GM15510 (cell line): ENCODE measurements around the gene PLXNC1.

ENCODE experiments used
- POLR2A ChIP-seq: IDR thresholded peaks from 3 replicates; pipeline ENCODE4 v1.6.1; 2011; ENCODE audit warnings: borderline replicate concordance; ENCODE audit not compliant: insufficient read length; ENCODE audit errors: extremely low read depth

PLXNC1 gene

DNA sequence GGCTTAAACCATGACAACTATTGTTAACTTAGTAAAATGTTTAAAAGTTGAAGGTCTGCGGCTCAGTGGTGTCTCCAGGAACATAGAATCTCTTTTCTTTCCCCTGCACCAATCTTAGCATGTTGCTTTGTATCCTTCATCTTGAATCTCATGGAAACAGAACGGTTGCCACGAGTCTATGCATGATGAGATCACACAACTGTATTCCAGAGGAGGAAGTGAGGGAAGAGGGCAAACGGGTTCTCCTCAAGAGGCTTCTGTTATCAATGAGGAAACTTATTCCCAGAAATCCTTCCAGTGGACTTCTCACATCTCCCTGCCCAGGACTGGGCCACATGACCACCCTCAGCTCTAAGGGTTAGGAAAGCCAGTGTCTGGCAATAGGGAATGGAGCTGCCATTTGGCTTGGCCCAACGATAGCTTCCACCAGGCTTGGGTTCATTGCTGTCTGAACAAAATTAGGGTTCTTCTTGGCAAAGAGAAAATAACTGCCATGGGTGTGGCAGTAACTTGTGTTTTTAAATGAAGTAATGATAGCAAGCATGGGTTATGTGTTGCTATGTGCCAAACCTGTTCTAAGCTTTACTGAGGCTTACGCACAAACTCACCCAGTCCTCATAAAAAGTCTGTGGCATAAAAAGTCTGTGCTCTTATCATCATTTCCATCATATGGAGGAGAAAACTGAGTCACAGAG lies 17.4 kb downstream of the PLXNC1 start:
- no peak for TF ChIP-seq POLR2A

DNA sequence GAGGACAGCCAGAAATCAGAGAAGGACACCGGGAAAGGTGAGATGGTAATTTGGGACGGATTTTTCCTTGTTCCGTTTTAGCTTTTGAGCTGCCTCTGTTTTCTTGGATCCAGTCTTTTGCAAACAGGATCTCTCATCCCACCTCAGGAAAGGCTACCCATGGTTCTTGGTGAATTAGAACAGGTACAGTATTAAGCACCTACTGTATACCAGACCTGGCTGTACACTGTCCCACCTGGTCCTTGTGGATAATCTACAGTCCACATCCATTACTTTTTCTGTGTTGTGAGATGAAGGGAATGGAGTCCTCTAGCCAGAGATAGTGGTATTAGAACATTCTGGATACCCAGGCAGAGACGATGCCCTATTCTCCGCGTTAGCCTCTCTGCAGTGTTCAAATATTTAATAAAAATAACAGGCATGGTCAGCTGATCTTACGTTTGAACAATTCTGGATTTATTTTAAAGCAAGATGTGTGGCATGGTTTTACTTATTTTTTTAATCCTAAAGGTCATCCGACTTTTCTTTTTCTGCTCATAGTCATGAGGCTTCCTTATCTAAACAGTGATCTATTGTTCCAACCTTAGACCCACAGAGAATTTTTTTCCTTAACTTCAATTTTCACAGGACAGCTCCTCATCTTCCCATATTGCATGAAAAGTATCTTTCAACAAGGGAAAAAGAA lies 18.8 kb downstream of the PLXNC1 start:
- TF ChIP-seq POLR2A: no peak

DNA sequence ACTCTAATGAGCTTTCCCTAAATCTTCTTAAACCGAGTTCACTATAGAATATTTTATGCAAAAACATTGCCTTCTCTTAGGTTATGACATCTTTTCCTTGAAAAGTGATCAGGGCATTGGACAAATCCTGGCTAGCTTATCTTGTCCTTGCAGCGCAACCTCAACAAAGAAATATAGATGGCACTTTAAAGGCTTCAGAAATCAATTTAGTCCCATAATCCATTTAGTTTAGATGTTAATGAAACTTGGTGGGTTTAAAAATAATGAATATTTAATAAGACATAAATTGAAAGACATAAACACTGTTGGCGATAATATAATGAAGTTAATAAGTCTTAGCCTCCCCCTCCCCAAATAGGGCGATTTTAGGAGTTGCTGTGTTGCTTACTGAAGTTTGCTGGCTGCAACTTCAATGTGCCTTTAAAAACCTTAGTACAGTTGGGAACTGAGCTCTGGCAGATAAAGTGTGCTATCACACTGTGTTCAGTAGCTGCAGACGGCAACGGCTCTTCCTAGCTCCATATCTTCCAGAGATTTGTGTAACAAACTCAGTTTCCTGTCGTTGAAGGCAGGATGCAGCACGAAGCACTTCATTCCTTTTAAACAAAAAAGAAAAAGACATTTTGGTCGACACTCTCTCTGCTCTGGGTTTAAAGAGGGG lies 19.5 kb downstream of the PLXNC1 start:
- no peak for TF ChIP-seq POLR2A

DNA sequence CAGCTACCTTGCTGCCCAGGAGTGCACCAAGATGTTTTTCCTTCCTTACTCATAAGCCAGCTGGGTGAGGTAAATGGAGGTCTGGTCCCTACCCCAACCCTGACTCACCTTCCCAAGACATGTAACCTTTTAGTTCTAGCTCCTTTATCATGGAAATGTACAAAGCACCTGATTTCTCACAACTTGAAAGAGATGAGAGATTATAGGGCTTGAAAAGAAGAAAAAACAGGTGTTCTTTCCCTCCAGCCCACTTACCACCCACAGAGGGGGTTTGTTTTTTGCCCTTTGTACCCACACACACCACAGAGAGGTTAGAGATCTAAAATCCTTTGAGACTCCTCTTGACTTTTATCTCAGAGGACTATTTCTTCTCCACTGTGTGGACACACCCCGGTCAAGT lies 21.1 kb downstream of the PLXNC1 start:
- no peak for TF ChIP-seq POLR2A

DNA sequence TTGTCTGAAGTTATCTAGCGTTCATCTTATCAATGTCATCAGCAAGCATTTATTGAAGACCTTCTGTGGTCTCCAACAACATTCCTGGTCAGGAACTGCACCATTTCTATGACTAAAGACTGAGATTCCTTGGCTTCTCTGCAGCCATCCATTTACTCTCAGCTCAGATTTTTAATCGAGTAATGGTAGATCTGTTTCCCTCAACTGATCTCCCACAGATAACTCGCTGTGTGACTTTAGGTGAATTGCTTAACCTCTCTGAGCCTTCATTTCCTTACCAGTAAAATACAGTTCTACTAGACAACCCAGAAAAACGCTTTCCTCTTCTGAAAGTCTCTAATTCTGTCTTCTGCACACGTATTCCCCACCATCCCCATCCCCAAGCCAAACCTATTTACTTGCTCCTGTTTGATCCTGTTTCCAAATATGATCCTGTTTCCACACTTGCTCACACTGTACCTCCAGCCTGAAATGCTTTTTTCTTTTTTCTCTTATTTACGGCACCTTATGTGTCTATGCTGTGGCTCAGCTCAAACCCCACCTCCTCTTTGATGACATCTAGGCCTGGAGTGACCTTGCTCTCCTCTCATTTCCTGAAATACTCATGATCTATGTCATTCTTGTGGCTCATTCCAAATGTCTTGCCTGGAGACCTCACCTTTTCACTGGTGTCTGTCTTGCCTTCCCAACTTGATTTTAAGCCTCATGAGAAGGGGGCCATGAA lies 21.8 kb downstream of the PLXNC1 start:
- TF ChIP-seq POLR2A: no peak

DNA sequence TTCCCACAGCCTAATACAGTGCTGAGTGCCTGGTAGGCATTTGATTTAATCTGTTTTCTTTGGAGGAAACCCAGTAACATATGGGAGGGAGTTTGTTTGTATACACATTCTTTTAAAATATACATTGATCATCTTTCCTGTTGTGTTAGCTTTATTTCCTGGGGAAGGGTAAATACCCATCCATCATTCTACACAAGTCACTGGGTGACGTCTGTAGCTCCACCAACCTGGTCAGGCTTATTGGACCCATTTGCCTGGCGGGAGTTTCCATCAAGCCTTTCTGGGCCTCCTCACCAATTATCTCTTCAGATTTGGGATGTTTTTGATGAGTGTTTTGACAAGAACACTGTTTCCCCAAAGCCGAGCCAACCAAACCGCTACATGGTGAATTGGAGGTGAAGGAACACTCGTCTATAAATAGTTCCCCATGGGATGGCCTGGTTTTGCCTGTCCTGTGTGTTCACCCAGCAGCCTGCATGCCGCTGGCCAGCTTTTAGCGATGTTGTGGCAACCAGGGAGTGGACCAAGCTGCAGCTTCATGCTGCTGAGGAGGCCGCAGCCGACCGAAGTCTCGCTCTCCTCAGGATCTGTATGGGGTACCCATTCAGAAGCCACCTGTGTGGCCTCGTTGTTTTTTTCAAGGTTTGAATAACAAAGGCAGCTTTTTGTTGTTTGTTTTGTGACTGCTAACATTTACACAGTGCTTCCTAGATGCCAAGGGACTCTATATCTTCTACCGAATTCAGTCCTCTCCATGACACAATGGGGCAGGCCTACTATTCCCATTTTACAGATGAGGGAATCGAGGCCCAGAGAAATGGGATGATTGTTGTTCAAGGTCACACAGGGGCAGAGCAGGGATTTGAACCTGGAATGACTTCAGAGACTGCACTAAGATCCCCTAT lies 22.6 kb downstream of the PLXNC1 start:
- TF ChIP-seq POLR2A: no peak

DNA sequence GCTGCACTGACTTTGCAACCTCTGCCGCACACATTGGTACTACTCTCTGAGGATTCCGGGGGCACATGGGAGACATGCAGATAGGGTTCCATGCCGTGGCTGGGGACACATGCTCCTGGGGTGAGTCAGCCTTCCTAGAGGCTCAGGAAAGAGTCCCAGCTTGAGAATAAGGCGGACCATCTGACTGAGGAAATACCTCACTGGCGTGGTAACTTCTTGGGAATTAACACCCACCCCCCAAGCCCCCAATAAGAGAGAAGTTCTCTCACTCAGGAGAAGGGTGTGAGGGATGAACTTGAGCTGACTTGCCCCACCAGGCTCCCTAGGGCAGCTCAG lies 23.2 kb downstream of the PLXNC1 start:
- TF ChIP-seq POLR2A: no peak

DNA sequence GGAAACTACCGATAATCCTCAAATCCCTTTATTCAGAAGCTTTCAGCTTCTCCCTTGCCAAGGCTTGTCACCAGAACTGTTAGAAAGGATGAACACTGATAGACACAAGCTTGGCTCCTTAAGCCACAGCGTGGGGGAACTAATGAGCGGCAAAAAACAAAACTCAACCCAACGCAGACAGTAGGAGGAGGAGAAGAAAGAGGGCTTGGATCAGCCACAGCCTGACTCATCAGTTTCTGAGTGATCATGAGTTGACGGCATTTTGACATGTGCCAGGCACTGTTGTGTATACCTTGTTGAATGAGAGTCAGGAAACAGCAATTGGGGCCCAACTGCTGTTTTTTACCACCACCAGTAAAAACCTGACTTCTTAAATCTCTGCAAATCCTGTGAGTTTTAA lies 23.7 kb downstream of the PLXNC1 start:
- no peak for TF ChIP-seq POLR2A

DNA sequence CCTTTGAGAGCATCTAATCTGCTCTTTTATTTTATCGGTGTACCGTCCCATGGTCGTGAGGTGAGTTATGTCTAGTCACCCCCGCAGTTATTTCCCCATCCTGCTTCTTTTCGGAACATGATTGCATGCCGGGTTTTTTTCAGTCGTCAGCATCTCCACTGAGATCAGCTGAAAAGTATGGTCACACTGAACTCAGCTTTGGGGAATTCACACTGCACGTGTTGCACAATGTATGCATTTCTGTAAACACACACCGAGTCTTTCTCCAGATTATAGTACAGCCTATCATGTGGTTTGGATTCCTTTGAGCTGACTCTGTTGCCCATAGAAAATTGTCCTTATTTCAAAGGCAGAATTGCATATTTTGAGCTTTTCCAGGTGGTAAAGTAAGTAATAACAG lies 24.6 kb downstream of the PLXNC1 start:
- no peak for TF ChIP-seq POLR2A

DNA sequence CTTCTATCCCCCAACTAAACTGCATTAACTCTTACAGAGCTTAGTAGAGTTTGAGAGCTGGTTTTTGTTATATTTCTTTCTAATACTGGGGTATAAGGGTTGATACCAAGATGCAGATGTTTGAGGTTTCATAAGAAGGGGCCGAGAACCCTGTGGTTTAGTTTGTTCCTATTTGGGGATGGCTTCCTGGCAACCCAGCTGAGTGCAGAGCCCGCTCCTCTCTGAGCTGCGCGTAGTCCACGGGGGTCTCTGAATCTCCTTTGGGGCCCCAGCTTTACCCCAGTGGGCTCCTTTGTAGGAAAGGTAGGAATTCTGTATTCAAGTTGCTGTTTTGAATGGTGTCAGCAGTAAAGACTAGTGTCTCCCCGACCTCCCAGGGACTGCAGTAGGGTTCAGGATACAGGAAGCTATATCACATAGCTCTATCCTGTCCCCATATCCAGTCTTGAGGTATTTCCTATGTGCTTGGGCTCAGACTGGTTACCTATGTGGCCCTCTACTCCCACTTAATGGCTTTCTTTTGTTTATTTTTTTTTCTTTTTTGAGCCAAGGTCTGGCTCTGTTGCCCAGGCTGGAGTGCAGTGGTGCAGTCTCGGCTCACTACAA lies 25.4 kb downstream of the PLXNC1 start:
- TF ChIP-seq POLR2A: no peak

DNA sequence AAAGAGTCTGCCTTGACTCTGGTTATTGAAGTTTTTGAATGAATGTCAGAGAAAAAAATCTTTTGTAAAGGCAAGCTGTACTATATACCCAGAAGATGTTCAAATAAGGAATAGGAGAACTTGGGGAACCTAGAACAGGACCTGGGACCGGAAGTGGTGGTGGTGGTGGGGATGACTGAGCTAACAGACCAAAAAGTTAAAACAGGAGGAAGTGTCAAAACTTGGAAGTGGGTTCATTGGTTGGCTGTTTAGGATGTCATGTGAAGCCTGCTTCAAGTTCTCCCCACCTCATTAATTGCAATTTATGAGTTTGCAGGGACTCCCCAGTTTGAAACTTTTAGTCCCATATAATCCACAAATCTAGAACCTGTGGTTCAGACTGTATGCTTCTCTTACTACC lies 26.2 kb downstream of the PLXNC1 start:
- TF ChIP-seq POLR2A: no peak

DNA sequence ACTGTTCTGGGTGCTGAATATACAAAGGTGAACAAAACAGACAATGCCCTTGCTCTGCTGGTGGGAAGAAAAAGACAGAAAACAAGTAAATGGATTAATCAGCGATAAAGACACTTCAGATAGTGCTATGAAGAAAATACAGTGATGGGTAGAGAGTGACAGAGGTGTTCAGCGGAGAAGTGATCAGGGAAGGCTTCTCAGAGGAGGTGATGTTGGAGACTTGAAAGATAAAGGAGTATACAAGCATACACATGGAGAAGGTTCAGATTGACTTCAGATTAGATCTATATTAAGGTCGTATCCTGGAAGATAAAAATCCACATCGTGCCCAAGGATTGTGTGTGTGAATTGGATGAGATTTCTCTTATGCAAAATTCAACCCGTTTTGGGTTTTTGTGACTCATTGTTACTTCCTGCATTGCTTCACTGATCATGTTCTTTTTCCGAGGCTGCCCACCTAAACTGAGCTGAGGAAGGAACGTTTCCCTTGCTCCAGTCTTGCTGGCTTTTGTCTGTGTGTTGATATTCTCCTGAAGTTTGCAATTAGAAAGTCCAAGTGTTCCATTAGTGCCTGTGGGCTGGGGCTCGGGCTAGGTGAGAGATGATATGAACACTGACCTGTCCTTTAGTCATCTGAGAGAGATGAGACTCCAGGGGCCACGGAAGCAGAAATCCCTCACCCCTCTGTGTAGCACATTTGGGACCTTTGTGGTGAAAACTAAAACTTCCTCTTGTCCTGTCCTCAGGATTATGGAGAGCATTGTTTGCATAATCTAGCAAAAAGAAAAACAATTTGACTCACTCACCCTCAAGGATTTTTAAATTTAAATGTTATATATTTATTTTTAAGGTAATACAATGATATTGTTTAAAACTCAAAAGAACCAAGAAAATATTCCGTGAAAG lies 27.6 kb downstream of the PLXNC1 start:
- TF ChIP-seq POLR2A: no peak

DNA sequence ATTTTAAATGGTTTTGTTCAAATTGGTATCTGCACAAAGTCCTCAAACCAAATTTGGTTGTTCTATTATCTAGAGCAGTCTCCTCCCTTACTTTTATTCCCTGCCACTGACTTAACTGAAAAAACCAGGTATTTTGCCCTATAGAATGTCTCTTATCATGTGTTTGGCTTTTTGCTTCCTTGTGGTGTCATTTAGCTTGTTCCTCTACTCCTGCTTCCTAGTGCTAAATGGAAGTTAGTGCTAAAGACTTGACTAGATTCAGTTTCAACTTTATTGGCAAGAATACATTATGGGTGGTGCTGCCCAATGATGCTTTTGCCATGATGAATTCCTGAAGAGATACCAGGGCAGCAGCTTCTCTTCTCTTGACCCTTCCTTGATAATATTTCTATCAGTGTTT lies 29.7 kb downstream of the PLXNC1 start:
- TF ChIP-seq POLR2A: no peak

DNA sequence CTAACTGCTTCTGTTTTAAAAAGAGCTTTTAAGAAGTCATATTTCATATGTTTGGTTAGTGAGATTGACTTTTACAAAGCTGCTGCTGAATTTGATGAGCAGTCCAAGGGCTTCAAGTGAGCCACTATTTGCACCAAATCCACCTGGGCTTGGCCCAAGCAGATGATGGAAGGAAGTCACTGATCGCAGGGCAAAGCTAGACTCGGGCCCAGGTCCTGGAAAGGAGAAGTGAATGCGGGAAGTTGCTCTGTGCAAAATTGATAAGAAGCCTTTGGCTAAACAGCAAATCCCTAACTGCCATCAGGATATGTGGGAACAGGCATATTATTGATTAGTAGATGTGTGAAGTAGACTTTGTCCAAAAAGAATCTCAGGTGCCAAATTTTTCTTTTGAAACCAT lies 30.5 kb downstream of the PLXNC1 start:
- TF ChIP-seq POLR2A: no peak

DNA sequence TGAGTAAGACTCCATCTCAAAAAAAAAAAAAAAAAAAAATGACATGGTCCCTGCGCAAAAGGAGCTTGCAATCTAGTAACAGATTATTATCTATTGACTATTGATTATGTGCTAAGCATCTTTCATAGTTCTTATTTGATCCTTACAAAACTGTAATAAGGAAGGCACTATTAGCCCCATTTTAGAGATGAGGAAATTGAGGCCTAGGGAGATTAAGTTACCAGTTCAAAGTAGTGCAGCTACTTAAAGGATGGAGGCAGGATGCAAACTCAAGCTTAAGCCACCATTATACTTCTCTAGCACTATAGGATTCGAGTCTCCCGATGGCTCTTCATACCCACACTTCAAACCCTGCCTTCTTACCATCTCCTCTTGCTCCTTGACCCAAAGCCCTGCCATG lies 31.3 kb downstream of the PLXNC1 start:
- TF ChIP-seq POLR2A: no peak
